HG03571 (cell line): ENCODE measurements around the gene CDK18.

Experiments
- ATAC-seq: cut with Tn5 transposase; IDR thresholded peaks from one replicate; pipeline ENCODE4 v1.9.1; 2021; ENCODE audit not compliant: unreplicated experiment

CDK18 gene

DNA sequence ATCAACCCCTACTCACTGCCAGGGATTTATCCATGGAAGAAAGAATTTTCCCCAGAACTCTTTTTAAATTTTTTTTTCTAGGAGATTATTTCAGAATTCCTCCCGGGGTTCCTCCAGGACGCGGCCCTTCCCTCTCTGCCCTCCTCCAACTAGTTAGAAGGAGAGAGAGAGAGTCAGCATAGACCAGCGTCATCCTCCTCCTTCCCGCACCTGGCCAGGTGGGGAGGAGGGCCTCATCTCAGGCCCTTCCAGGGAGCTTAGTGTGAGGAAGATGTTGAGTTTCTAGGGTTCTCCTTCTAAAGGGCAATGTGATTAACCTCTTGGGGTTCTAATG, 63.6 kb downstream of the CDK18 start:
- no peak for ATAC-seq

DNA sequence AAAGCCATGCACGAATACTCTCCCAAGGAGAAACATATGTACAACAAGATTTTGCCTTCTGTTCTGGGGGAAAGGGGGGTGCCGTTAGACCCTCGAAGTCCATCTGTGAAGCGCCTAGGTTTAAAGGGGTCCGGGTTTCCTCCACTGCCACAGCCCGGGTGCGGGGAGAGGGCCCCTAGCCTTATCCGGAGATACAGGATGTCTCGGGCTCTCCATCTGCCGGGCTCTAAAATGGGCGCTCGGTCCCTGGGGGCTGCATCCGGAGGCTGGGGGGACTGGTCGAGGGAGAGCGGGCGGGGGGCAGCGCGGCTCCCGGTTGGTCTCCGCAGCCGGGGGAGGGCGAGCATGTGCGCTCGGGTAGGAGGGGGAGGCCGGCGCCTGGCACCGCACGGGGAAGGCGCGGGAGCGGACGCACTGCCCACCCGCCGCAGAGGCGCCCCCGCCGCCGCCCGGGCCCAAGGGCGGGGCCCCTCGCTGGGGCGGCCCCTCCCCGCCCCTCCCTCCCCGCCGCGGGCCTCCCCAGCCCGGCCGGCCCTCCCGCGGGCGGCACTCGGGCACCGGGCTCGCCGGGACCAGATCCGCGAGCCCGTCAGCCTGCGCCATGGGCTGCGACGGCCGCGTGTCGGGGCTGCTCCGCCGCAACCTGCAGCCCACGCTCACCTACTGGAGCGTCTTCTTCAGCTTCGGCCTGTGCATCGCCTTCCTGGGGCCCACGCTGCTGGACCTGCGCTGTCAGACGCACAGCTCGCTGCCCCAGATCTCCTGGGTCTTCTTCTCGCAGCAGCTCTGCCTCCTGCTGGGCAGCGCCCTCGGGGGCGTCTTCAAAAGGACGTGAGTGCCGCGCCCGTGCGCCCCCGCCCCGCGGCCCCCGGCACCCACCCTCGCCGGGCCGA, 64.2 kb downstream of the CDK18 start:
- ATAC-seq, result no peak

DNA sequence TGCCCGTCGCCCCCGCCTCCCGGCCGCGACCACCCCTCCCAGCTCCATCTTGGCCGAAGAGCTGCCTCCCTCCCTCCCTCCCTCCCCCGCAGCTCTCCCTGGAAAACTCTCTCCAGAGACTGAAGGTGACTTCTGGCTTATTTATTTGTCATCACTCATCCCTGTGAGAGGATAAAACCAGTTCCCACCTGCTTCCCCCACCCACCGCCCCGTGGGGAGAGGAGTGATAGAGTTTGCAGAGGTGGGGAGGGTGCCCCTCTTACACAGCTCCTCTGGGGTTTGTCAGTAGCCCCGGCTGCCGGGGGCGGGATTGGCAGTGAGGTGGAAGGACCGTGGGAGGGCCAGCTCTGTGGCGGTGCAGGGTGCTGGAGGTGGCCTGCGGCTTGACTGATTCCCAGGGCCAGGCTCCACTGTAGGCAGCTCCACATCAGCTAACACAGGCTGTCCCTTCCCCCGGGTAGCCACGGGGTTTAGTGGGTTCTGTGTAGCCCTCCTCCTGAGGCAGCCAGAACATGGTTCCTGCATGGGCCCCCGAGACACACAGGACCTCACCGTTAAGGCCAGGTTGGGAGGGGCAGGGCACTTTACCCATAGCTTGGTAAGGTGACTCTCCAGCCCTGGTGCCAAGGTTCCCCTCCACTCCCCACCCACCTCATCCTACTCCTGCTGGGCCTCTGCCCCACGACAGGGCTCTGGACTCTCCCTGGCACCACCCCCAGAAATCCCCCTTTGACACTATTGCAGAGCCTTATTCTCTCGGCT, 65.1 kb downstream of the CDK18 start:
- ATAC-seq, result no peak

- no peak for ATAC-seq
These were observed 65.7 kb downstream of the CDK18 start for GRCh38 chr1:205570173-205570501.

DNA sequence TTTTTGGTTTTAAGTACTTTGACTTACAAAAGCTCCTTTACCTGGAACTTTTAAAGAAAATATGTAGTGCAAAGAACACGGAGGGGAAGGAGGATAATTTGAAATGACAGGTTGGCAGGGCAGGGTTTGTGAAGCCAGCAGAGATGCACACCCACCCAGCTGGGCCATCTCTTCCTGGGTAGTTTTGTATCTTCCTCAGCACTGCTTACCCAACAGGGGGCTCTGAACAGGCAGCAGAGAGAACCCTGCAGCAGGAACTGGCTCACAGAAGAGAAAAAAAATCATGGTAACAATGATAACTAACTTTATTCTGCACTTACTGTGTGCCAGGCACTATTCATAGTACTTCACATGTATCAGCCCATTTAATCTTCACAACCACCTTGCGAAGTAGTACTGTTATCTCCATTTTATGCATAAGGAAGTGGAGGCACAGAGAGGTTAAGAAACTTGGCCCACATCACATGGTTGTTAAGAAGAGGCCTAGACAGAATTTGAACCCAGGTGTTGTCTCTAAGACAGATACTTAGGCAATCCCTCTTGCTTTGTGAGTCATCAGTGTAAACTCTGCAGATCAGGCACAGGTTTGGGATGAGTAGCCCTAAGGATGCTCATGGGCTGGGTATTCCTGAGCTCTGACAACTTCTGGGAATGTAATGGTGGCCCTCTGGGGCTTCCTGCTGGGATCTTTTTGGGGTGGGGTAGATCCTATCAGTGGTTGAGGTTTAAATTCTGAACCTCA, 66.5 kb downstream of the CDK18 start:
- ATAC-seq, result no peak

DNA sequence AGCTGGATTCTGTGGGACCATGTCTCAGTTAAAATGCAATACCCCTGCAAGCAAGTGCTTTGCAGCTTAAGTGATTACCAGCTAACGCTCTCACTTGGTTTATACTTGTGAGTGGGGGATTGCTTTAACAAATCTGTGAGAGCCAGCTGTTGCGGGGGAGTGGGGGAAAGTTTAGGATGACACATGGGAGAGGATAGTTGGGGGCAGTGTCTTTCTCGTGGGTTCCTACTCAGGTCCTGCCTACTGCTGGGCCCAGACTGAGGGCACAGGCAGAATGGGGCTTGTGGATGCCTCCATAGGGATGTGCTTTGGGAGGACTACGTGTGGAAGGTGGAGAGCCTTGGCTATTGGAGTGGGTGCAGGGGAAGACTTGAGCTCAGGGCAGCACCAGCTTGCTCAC, 67.3 kb downstream of the CDK18 start:
- no peak for ATAC-seq

DNA sequence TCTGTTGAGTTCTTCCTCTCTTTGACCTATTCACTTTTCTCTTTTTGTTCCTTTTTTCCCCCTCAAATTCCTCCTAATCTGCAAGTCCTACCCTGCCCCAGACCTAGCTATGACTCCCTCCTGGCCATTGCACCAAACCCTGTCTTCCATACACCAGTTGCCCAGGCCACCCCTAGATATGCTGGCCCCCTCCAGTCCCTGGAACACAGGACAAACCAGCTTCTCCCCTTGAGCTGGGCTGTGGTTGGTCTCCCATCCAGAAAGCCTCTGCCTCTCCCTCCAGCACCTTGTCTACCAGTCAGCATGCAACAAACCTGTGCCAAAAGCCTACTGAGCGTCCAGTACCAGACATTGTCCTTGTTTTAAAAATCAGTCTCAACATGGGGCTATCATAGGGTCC, 68.0 kb downstream of the CDK18 start:
- no peak for ATAC-seq

DNA sequence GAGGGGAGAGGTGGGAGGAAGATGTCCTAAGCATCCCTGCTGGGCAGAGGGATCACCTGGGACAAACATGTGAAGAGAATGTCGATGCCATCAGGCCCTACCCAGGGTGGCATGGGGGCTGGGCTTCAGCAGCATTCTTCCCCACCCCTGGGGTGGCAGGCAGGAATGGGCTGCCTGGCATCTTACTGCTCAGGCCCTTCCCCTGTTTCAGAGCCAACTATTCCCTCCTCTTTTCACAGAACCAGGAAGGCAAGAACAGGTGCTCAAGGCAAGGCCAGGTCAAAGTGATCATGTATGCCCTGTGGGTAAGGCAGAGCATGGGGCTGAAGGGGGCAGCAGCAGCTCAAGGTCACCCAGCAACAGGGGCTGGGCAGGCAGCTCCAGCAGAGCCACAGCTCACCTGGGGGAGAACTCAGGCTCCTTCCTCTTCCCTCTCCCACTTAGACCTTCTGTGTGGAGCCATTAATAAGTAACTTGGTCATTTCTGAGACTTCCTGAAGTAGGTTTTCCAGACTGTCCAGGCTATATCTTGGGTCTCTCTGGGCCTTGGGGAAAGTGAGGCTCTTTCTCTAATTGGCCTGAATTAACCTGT, 70.9 kb downstream of the CDK18 start:
- ATAC-seq, result no peak

GRCh38 chr1:205576011-205576410, 71.5 kb downstream of the CDK18 start:
- ATAC-seq, result no peak

DNA sequence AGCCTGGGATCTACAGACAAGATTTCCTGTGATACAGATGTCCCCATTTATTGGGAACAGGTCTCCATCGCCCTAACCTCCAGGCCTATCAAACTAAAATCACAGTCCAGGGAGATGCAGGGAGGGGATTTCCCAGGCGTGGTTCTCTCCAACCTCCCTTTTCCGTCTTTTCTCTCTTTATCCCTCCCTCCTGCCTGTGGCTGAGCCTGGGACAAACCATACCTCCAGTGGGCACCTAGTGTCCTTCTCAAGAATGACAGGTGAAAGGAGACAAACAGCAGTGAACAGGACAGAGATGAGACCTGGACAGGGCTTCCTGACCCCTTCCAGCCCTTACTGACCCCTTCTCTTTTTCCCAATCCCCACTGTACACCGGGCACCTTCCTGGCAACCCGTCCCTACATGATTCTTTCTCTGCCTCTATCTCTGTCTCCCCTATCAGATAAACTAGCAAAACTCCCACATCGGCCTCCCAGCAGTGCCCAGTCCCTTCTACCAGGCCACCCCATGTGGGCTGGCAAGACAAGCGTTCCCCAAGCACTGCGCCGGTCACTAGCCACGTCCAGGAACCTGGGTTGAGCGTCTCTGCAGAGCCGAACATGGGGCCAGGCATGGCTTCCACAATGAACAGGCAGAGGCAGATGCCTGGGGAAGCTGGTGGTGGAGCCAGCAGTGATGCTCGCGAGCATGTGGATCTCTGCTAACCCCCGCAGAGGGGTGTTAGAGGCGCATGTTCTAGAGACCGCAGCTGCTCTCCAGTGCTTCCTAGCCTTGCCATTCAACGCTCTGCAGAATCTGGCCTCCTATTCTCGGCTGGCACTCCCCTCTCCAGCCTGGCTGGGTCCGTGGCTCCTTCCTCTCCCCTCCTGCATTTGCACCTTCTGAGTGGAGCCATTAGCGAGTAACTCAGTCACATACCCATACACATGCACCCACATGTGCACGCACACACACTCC, 72.6 kb downstream of the CDK18 start:
- ATAC-seq, result no peak

DNA sequence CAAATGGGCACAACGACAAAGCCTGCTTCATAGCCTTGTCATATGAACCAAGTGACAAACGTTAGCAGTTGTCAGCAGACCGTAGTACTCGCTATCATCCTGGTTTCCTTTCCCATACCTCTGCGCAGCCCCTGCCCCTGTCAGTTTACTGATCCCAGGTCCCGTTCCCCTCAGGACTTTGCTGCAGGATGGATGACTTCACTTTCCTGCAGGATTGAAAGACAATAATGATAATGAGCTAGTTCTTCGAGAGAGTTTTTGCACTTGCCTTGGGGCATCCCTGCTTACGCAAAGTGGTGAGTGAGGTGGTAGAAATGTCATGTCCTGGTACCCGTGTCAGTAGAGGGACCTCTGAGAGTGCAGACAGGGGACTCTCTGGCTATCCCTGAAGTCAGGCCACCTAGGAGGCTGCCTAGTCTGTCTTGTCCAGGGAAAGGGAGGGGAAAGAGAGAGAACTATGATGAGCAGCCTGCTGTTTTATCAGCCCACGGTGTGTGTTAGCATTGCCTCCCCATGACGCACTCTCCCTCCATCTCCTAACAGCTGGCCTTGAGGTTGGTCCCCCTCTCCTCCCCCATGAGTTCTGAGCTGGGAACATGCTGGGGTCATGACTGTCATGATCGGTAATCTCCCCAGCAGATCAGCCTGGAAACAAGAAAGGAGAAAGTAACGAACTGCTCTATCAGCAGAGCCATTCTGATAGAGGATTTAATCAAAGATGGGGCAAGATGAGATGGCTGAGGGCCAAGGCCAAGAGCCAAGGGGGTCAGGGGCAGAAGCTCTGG, 73.6 kb downstream of the CDK18 start:
- ATAC-seq, result no peak

DNA sequence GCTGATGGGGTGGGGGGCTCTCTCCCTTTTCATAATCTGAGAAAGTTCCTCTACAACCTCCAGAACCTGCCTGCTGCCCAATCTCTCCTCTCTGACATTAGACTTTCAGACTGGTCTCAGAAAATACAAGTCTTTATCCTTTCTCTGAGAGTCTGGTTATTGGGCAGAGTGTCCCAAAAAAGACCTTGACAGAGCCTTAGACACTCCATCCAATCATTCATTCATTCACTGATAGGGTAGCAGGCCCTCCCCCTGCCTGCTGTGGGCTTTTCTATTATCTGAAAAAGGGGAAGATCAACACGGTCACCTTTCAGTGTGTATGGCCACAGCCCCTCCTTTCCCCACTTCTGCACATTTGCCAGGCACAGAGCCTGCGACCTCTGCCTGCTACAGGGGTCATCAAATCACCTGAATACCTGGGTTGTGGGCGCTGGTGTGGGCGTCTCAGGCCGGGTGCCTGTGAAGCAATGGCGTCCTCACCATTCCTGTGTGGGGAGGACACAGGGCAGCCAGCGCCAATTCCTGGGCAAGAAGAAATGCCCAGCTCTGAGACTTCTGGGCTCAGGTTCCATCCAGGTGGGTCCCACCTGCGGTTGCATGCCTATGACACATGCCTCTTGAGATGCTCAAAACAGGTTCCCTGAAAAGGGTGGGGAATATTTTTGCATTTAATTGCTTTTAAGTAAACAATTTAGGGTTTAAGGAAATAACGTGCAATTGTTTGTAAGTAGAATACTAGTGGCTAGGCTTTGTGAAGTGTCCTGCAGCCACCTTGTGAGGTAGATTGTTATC, 74.5 kb downstream of the CDK18 start:
- ATAC-seq, result no peak

DNA sequence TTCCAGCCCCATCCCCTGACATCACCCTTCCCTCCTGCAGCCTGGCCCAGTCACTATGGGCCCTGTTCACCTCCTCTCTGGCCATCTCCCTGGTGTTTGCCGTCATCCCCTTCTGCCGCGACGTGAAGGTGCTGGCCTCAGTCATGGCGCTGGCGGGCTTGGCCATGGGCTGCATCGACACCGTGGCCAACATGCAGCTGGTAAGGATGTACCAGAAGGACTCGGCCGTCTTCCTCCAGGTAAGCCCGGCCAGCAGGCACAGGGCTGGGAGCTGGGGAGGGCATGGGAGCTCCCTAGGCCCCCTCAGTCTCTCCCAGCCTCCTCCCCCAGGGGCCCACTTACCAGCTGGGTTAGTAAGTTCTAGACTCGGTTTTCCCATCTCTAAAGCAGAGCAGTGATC, 75.2 kb downstream of the CDK18 start:
- ATAC-seq, result no peak

DNA sequence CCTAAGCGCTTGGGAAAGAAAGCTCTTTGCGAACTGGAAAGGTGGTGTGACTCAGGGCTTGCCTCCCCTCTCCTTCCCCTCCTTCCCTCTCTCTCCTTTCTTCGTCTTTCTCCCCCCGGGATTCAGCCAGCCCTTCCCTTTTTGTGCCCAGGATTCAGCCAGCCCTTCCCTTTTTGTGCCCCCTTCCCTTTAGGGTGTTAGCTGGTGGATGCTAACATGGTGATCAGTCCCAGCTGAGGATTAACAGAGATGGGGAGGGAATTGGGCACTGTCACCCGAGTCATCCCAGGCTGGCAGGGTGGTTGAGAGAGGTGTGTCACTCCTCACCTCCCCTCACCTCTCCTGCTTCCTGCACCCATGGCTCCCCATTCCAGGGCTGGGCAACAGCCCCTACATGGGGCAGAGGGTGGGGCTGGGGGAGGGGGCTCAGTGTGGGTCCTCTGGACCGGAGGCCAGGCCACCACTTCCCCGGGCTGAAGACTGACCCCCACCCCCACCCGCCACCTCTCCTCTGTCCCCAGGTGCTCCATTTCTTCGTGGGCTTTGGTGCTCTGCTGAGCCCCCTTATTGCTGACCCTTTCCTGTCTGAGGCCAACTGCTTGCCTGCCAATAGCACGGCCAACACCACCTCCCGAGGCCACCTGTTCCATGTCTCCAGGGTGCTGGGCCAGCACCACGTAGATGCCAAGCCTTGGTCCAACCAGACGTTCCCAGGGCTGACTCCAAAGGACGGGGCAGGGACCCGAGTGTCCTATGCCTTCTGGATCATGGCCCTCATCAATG, 75.9 kb downstream of the CDK18 start:
- no peak for ATAC-seq

DNA sequence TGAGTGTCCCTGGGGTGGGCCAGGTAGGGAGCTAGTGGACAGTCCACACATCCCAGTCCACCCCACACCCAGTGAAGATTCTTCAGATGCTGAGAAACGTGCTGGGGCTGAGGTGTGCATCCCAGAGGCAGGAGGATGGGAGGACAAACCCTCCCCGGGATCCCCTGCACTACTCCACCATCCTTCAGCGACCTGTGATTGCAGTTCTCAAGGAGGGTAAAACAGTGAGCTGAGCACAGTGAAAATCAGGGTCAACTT, 76.4 kb downstream of the CDK18 start:
- ATAC-seq, result no peak

DNA sequence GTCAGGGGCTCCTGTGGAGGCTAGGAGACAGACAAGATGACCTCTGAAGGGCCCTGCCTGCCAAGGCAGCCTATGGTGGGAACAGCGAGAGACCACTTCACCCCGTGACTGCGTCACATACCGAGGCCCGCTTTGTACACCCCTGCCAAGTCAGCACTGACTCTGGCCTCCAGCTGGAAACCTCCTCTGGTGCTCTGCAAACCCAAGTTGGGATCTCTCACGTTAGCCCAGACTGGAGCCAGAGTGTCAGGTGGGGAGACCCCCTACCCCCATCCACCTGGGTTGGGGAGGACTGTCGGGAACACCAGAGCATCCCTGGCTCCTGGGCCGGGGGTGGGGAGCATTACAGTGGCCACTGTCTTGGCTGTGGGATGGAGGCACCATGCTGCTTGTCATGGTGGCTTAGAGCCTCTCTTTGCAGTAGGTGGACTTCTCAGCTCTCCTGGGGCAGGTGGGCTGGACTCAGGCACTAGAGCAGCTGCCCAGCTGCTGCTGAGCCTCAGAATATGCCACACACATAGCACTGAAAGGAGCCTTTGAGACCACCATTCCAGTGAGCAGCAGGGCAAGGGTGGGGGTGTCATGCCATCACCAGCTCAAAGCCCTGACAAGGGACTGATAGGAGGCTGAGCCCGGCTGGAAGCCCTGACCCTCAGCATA, 77.0 kb downstream of the CDK18 start:
- no peak for ATAC-seq

GRCh38 chr1:205582046-205582445, 77.6 kb downstream of the CDK18 start:
- no peak for ATAC-seq
